ENCODE results near the gene PI4KA. TPM values are rescaled to one million over a fixed set of nuclear protein-coding genes. Genes with fewer than 3 reads are reported as not detected.

PI4KA gene
- total RNA-seq, 2 experiments from 2014 or later = 46.9 to 95.7 TPM

GRCh38 chr22:20776624-20777405 lies 81.8 kb downstream of the PI4KA start:
- POLR2A ChIA-PET = no interaction called here
- BruUV-seq (replicated peaks) = no TSS peak
- H3K9me2 ChIP-seq (ENCODE audit: insufficient read depth, low read length) = no peaks in the 10 kb centered on the region
- H3K4me3 ChIP-seq (ENCODE audit: low read depth, low read length, poor library complexity, severe bottlenecking) = no peak overlapping the region
- no peak overlapping the region for H3K4me2 ChIP-seq (ENCODE audit: low read length)
- no peak for TF ChIP-seq EZH2phosphoT487 (IDR thresholded peaks at IDR 0.05; ENCODE audit: borderline replicate concordance, low read depth, low read length)
- H3K27ac ChIP-seq (ENCODE audit: low read depth, low read length, poor library complexity, severe bottlenecking) = no peak overlapping the region
- no peaks in the 10 kb centered on the region for H3K9me3 ChIP-seq (ENCODE audit: low read length)
- no peaks in the 10 kb centered on the region for H3K4me1 ChIP-seq (ENCODE audit: insufficient read depth, low read length, poor library complexity, severe bottlenecking)
- no peak for DNase-seq (ENCODE audit: low spot score)
- CTCF ChIA-PET (ENCODE audit: unreplicated experiment) = no interaction called here
- peaks cover 4% of the 10 kb centered on the region; the same call in 1 of the 2 replicates for H3K36me3 ChIP-seq (ENCODE audit: insufficient read depth, low read length)
- H2AFZ ChIP-seq (ENCODE audit: low read length) = no peak overlapping the region
- H3K79me2 ChIP-seq (ENCODE audit: insufficient read depth, low read depth, low read length) = no peaks in the 10 kb centered on the region
- intact Hi-C loops (cut with micrococcal nuclease; ENCODE audit: unreplicated experiment) = no loop called here
- no peaks in the 10 kb centered on the region for H4K20me1 ChIP-seq (ENCODE audit: insufficient read depth, low read length)

- TF ChIP-seq CTCF (conservative IDR thresholded peaks at IDR 0.05; ENCODE audit: low read length) = no peak
- Histone ChIP-seq H4K20me1 (ENCODE audit: insufficient read depth, low read length) (no peaks in the 10 kb centered on the region), H3K4me3 (ENCODE audit: low read depth, low read length, poor library complexity, severe bottlenecking) (no peak overlapping the region), H2AFZ (ENCODE audit: low read length) (no peak overlapping the region), H3K9me3 (ENCODE audit: low read length) (no peaks in the 10 kb centered on the region), H3K27ac (ENCODE audit: low read depth, low read length, poor library complexity, severe bottlenecking) (no peak overlapping the region), H3K79me2 (ENCODE audit: insufficient read depth, low read depth, low read length) (no peaks in the 10 kb centered on the region), H3K36me3 (ENCODE audit: insufficient read depth, low read length) (peaks cover 4% of the 10 kb centered on the region; the same call in 1 of the 2 replicates), H3K4me1 (ENCODE audit: insufficient read depth, low read length, poor library complexity, severe bottlenecking) (no peaks in the 10 kb centered on the region), H3K9me2 (ENCODE audit: insufficient read depth, low read length) (no peaks in the 10 kb centered on the region), H3K4me2 (ENCODE audit: low read length) (no peak overlapping the region)
- intact Hi-C loops (cut with micrococcal nuclease; ENCODE audit: unreplicated experiment) = no loop called here
- CTCF ChIA-PET (ENCODE audit: unreplicated experiment) = interaction anchor here (0.6 kb wide), 1 partner anchor 16 kb away, joined by 3 read pairs; no protein-coding TSS in a partner anchor
- POLR2A ChIA-PET = no interaction called here
- no peak for DNase-seq (ENCODE audit: low spot score)
- BruUV-seq (replicated peaks) = no TSS peak
Measured at GRCh38 chr22:20775342-20775895, 83.2 kb downstream of the PI4KA start.

GRCh38 chr22:20774882-20775281 lies 83.7 kb downstream of the PI4KA start:
- Histone ChIP-seq H3K27ac (ENCODE audit: low read depth, low read length, poor library complexity, severe bottlenecking) (no peak overlapping the region), H2AFZ (ENCODE audit: low read length) (no peak overlapping the region), H3K4me1 (ENCODE audit: insufficient read depth, low read length, poor library complexity, severe bottlenecking) (peaks cover 1% of the 10 kb centered on the region), H3K79me2 (ENCODE audit: insufficient read depth, low read depth, low read length) (no peaks in the 10 kb centered on the region), H3K4me3 (ENCODE audit: low read depth, low read length, poor library complexity, severe bottlenecking) (no peak overlapping the region), H3K9me2 (ENCODE audit: insufficient read depth, low read length) (no peaks in the 10 kb centered on the region), H3K4me2 (ENCODE audit: low read length) (no peak overlapping the region), H3K36me3 (ENCODE audit: insufficient read depth, low read length) (peaks cover 4% of the 10 kb centered on the region; the same call in 1 of the 2 replicates), H4K20me1 (ENCODE audit: insufficient read depth, low read length) (no peaks in the 10 kb centered on the region), H3K9me3 (ENCODE audit: low read length) (no peaks in the 10 kb centered on the region)
- POLR2A ChIA-PET = no interaction called here
- no TSS peak for BruUV-seq (replicated peaks)
- CTCF ChIA-PET (ENCODE audit: unreplicated experiment) = interaction anchor here (0.6 kb wide), 1 partner anchor 16 kb away, joined by 3 read pairs; no protein-coding TSS in a partner anchor
- TF ChIP-seq EZH2phosphoT487 (IDR thresholded peaks at IDR 0.05; ENCODE audit: borderline replicate concordance, low read depth, low read length) = no peak
- intact Hi-C loops (cut with micrococcal nuclease; ENCODE audit: unreplicated experiment) = no loop called here
- no peak for DNase-seq (ENCODE audit: low spot score)

Data from OCI-LY7 (cell line).